ENCODE results near the gene CGB8.

GRCh38 chr19:49097453-49098288, 48.8 kb upstream of the CGB8 start:
- no peak for TF ChIP-seq EZH2phosphoT487 (IDR thresholded peaks at IDR 0.05; ENCODE audit: insufficient read depth, low read depth)
- no peak for TF ChIP-seq EZH2 (IDR thresholded peaks at IDR 0.05; ENCODE audit: insufficient read depth, poor library complexity, severe bottlenecking)

Measured in GM23248 (cell line).